Tibial nerve (tissue), 4 donors: ENCODE measurements around the gene GRIN2A. TPM values are rescaled to one million over a fixed set of nuclear protein-coding genes. Genes with fewer than 3 reads are reported as not detected.

Source experiments
- DNase-seq, 2 donors: peaks; one replicate each; pipeline ENCODE4 v3.0.0-alpha.2; 2019; ENCODE audit warnings: low spot score in 2 of 2
- H3K27ac ChIP-seq, 4 donors: fragments of 200-600 bp; sonication (generic) in 3 of 4; one replicate each; pipeline ENCODE4 v1.5.1; 2017 to 2019; ENCODE audit warnings: mild to moderate bottlenecking in 1 of 4
- H3K27me3 ChIP-seq, 2 donors: fragments of 200-600 bp; sonication (generic) in 1 of 2; one replicate each; pipeline versions ENCODE4 v1.5.1 to v1.6.0; 2017 to 2019
- H3K36me3 ChIP-seq, 3 donors: fragments of 200-600 bp; sonication (generic); one replicate each; pipeline ENCODE4 v1.5.1; 2018 to 2019
- H3K4me1 ChIP-seq, 4 donors: fragments of 200-600 bp; sonication (generic) in 3 of 4; one replicate each; pipeline ENCODE4 v1.5.1; 2017 to 2019
- H3K4me3 ChIP-seq, 4 donors: fragments of 200-600 bp; sonication (generic) in 3 of 4; one replicate each; pipeline ENCODE4 v1.5.1; 2017 to 2019; ENCODE audit warnings: mild to moderate bottlenecking in 1 of 4, moderate library complexity in 1 of 4
- H3K9me3 ChIP-seq, 4 donors: fragments of 200-600 bp; sonication (generic) in 3 of 4; one replicate each; pipeline ENCODE4 v1.5.1; 2017 to 2019
- EP300 ChIP-seq, 2 donors: sonication (generic); formaldehyde crosslinking; IDR thresholded peaks; one replicate each; pipeline ENCODE4 v1.6.1; 2017; ENCODE audit warnings: antibody characterized with exemption in 2 of 2, mild to moderate bottlenecking in 1 of 2
- POLR2A ChIP-seq, 2 donors: fragments of 450-650 bp; IDR thresholded peaks; one replicate each; pipeline ENCODE4 v1.6.1; 2017; ENCODE audit warnings: antibody characterized with exemption in 2 of 2, mild to moderate bottlenecking in 2 of 2, moderate library complexity in 2 of 2
- WGBS, 2 donors: methylation state at CpG; one replicate each; pipeline ENCODE4 v1.1.5; 2018; 5-methylcytosine and 5-hydroxymethylcytosine counted together
- total RNA-seq, 4 donors: library from RNA; depleted of rRNA; stranded (reverse); fragments of >200 nt; gene quantifications; one replicate each; pipeline ENCODE4 v1.1.0, GENCODE V29; 2016
- TF ChIP-seq, protein P1 (sequence below), 5 experiments: fragments of 200-600 bp in 3 of 5; fragments of 450-650 bp in 2 of 5; sonication (generic) in 3 of 5; IDR thresholded peaks; one replicate each; pipeline ENCODE4 v1.5.1; 2016 to 2019; ENCODE audit warnings: antibody characterized with exemption in 5 of 5, mild to moderate bottlenecking in 3 of 5, moderate library complexity in 2 of 5

The GRIN2A gene
- total RNA-seq, 4 donors from 2014 or later, result under 0.01 to 0.44 (median 0.39) TPM; not detected in 1

GRCh38 chr16:9911989-9912388 lies 270.2 kb downstream of the GRIN2A start:
- DNase-seq, result no peak

DNA sequence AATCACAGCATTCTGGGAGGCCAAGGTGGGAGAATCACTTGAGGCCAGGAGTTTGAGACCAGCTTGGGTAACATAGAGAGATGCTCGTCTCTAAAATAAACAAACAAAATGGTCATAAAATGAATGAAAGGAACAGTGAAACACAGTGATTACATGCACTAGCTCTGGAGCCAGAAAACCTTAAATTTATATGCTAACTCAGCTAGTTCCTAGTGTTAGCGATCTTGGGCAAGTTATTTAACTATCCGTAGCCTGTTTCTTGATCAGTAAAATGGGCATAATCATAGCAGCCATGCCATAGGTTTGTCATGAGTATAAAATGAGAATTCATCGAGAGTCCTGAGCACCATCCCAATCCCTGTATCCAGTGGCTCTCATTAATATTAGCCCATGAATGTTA lies 271.0 kb downstream of the GRIN2A start:
- TF ChIP-seq EP300 (IDR thresholded peaks at IDR 0.05) (no peak), POLR2A (IDR thresholded peaks at IDR 0.05) (no peak)
- TF ChIP-seq, protein P1, sequence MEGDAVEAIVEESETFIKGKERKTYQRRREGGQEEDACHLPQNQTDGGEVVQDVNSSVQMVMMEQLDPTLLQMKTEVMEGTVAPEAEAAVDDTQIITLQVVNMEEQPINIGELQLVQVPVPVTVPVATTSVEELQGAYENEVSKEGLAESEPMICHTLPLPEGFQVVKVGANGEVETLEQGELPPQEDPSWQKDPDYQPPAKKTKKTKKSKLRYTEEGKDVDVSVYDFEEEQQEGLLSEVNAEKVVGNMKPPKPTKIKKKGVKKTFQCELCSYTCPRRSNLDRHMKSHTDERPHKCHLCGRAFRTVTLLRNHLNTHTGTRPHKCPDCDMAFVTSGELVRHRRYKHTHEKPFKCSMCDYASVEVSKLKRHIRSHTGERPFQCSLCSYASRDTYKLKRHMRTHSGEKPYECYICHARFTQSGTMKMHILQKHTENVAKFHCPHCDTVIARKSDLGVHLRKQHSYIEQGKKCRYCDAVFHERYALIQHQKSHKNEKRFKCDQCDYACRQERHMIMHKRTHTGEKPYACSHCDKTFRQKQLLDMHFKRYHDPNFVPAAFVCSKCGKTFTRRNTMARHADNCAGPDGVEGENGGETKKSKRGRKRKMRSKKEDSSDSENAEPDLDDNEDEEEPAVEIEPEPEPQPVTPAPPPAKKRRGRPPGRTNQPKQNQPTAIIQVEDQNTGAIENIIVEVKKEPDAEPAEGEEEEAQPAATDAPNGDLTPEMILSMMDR (IDR thresholded peaks at IDR 0.05), result no peak
- H3K27ac ChIP-seq, result no peak overlapping the region

More at GRCh38 chr16:9911989-9912388, 270.2 kb downstream of the GRIN2A start:
- Histone ChIP-seq H3K4me1 (no peaks in the 10 kb centered on the region), H3K36me3 (no peaks in the 10 kb centered on the region), H3K27ac (no peak overlapping the region), H3K9me3 (no peaks in the 10 kb centered on the region), H3K4me3 (no peak overlapping the region), H3K27me3 (no peaks in the 10 kb centered on the region)
- 93 to 97% methylated on average over 4 of the region's 4 CpGs for WGBS, 2 donors
- TF ChIP-seq, protein P1 (IDR thresholded peaks at IDR 0.05), result no peak
- no peak for TF ChIP-seq POLR2A (IDR thresholded peaks at IDR 0.05)
- TF ChIP-seq EP300 (IDR thresholded peaks at IDR 0.05), result no peak

GRCh38 chr16:9909072-9909825 lies 273.0 kb downstream of the GRIN2A start:
- DNase-seq, result no peak

More for the DNA sequence above, 271.0 kb downstream of the GRIN2A start:
- WGBS, 2 donors, result 77 to 82% methylated on average over 4 of the region's 4 CpGs
- H3K4me1 ChIP-seq, result no peaks in the 10 kb centered on the region
- H3K9me3 ChIP-seq, result no peaks in the 10 kb centered on the region
- no peak for DNase-seq
- no peaks in the 10 kb centered on the region for H3K36me3 ChIP-seq
- no peak overlapping the region for H3K4me3 ChIP-seq
- no peaks in the 10 kb centered on the region for H3K27me3 ChIP-seq

DNA sequence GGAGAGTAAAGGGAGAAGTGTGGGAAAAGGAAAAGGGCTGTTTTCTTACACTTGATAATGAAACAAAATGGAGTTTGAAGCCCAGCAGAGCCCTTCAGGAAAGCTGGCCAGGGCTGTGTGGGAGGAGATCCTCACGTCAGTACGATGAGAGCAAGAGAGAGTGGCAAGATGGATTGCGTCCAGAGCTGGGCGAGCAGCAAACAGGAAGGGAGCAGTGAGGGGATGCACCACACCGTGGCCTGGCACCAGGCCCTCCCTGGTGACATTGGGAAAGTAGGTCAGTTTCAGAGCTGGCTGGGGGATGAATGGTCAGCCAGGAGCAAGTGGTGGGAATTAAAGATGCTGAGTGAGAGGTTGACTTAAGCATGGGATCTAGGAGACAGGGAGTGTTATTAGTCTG lies 273.6 kb downstream of the GRIN2A start:
- no peaks in the 10 kb centered on the region for H3K9me3 ChIP-seq
- H3K4me1 ChIP-seq, result no peaks in the 10 kb centered on the region
- H3K4me3 ChIP-seq, result no peak overlapping the region
- no peaks in the 10 kb centered on the region for H3K36me3 ChIP-seq
- H3K27me3 ChIP-seq, result no peaks in the 10 kb centered on the region
- TF ChIP-seq EP300 (IDR thresholded peaks at IDR 0.05) (no peak), POLR2A (IDR thresholded peaks at IDR 0.05) (no peak)
- TF ChIP-seq, protein P1 (IDR thresholded peaks at IDR 0.05), result no peak
- WGBS, 2 donors, result 23 to 38% methylated on average over 5 of the region's 5 CpGs
- H3K27ac ChIP-seq, result no peak overlapping the region
- DNase-seq, result no peak

More at GRCh38 chr16:9909072-9909825, 273.0 kb downstream of the GRIN2A start:
- Histone ChIP-seq H3K4me1 (no peaks in the 10 kb centered on the region), H3K36me3 (no peaks in the 10 kb centered on the region), H3K27me3 (no peaks in the 10 kb centered on the region), H3K9me3 (no peaks in the 10 kb centered on the region), H3K4me3 (no peak overlapping the region), H3K27ac (no peak overlapping the region)
- TF ChIP-seq, protein P1 (IDR thresholded peaks at IDR 0.05), result no peak
- TF ChIP-seq POLR2A (IDR thresholded peaks at IDR 0.05) (no peak), EP300 (IDR thresholded peaks at IDR 0.05) (no peak)
- 92 to 97% methylated on average over 2 of the region's 2 CpGs for WGBS, 2 donors

DNA sequence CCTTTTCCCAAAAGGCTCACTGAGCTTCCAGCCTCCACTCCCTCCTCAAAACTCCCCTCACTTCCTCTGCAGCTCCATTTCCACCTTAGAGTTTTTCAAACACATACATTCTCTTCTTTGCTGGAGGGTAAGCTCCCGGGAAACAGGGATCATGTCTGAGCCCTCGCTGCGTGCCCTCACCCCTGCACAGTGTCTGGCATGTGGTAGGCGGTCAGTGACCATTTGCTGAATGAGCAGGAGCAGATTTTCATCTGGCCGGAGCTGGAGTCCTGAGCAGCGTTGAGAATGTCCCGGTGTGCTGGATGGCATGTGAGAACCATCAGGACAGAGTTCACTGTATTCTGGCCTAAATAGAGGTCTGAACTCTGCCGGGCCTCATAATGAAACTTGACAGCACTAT lies 274.5 kb downstream of the GRIN2A start:
- H3K27ac ChIP-seq, result no peak overlapping the region
- no peak overlapping the region for H3K4me3 ChIP-seq

More for the DNA sequence above, 274.5 kb downstream of the GRIN2A start:
- WGBS, 2 donors, result 46 to 64% methylated on average over 8 of the region's 8 CpGs
- H3K27me3 ChIP-seq, result no peaks in the 10 kb centered on the region
- no peaks in the 10 kb centered on the region for H3K36me3 ChIP-seq
- no peak for TF ChIP-seq EP300 (IDR thresholded peaks at IDR 0.05)
- no peak for TF ChIP-seq POLR2A (IDR thresholded peaks at IDR 0.05)
- TF ChIP-seq, protein P1 (IDR thresholded peaks at IDR 0.05), result no peak
- DNase-seq, result no peak
- no peaks in the 10 kb centered on the region for H3K9me3 ChIP-seq
- no peaks in the 10 kb centered on the region for H3K4me1 ChIP-seq
